Esophagus muscularis mucosa (tissue), 4 donors: ENCODE measurements around the gene DYTN.
"Not testable (repeated sequence)": the region's sequence is repeated elsewhere in the genome, so short reads cannot be mapped to it uniquely, and the experiment has no call there.

Experiments
- CTCF ChIP-seq, 3 experiments: fragments of 200-600 bp in 2 of 3; fragments of 450-650 bp in 1 of 3; sonication (generic) in 2 of 3; IDR thresholded peaks; one replicate each; pipeline ENCODE4 v1.5.1; 2017 to 2019; ENCODE audit warnings: antibody characterized with exemption in 3 of 3, mild to moderate bottlenecking in 2 of 3, moderate library complexity in 1 of 3
- EP300 ChIP-seq: sonication (generic); formaldehyde crosslinking; IDR thresholded peaks from one replicate; pipeline ENCODE4 v1.6.1; 2017; ENCODE audit warnings: antibody characterized with exemption
- POLR2AphosphoS5 ChIP-seq, 2 donors: sonication (generic); formaldehyde crosslinking; IDR thresholded peaks; one replicate each; pipeline ENCODE4 v1.6.1; 2017; ENCODE audit warnings: antibody characterized with exemption in 2 of 2

- TF ChIP-seq CTCF (IDR thresholded peaks at IDR 0.05); POLR2AphosphoS5 (IDR thresholded peaks at IDR 0.05); EP300: not testable (repeated sequence)
These were observed 3.0 kb downstream of the DYTN start for GRCh38 chr2:206715183-206715582.
